Thoracic aorta (tissue), 2 donors: ENCODE results near the gene ANO9. TPM values are rescaled to one million over a fixed set of nuclear protein-coding genes. Genes with fewer than 3 reads are reported as not detected.

ENCODE experiments used
- ATAC-seq: fragments of 150-250 bp; one replicate; pipeline ENCODE4 v1.8.0; 2017; ENCODE audit warnings: low read depth; ENCODE audit not compliant: insufficient number of reproducible peaks, low FRiP score
- DNase-seq: peaks from one replicate; pipeline ENCODE4 v3.0.0-alpha.2; 2020; ENCODE audit warnings: low spot score
- H3K27ac ChIP-seq, 2 donors: fragments of 200-600 bp; sonication (generic); 1 replicate in 1 of 2; 2 replicates in 1 of 2; pipeline ENCODE4 v1.5.1; 2016; ENCODE audit warnings: mild to moderate bottlenecking in 2 of 2, moderate library complexity in 2 of 2
- H3K27me3 ChIP-seq: fragments of 200-600 bp; sonication (generic); replicated peaks from 2 replicates; pipeline ENCODE4 v1.6.0; 2016; ENCODE audit warnings: mild to moderate bottlenecking; ENCODE audit not compliant: insufficient read depth
- H3K36me3 ChIP-seq: fragments of 200-600 bp; sonication (generic); one replicate; pipeline ENCODE4 v1.5.1; 2016
- H3K4me1 ChIP-seq, 2 donors: fragments of 200-600 bp; sonication (generic); 1 replicate in 1 of 2; 2 replicates in 1 of 2; pipeline versions ENCODE4 v1.5.1 to v1.6.0; 2016; ENCODE audit warnings: low read depth in 2 of 2, mild to moderate bottlenecking in 1 of 2; ENCODE audit not compliant: control insufficient read depth in 1 of 2
- H3K4me3 ChIP-seq: fragments of 200-600 bp; sonication (generic); 2 replicates; pipeline ENCODE4 v1.5.1; 2016; ENCODE audit warnings: mild to moderate bottlenecking
- H3K9me3 ChIP-seq: fragments of 200-600 bp; sonication (generic); 2 replicates; pipeline ENCODE4 v1.5.1; 2016
- CTCF ChIP-seq: fragments of 200-600 bp; sonication (generic); IDR thresholded peaks from one replicate; pipeline ENCODE4 v1.5.1; 2019; ENCODE audit warnings: antibody characterized with exemption
- total RNA-seq, 2 donors: library from RNA; depleted of rRNA; stranded (reverse); fragments of >200 nt; gene quantifications; one replicate each; pipeline versions ENCODE4 v1.1.0 to v1.2.3, GENCODE V29; 2016

ANO9 gene
- total RNA-seq, 2 donors from 2014 or later, result 0.68 to 2.7 TPM

- ATAC-seq, result no peak
- Histone ChIP-seq H3K27me3 (no peaks in the 10 kb centered on the region), H3K4me1 (peaks cover 6 to 13% of the 10 kb centered on the region in 2 donors), H3K9me3 (no peaks in the 10 kb centered on the region), H3K4me3 (no peak overlapping the region), H3K36me3 (no peaks in the 10 kb centered on the region), H3K27ac (no peak overlapping the region)
- no peak for DNase-seq
- TF ChIP-seq CTCF, result no peak
Measured at GRCh38 chr11:409008-409599, 32.7 kb downstream of the ANO9 start.

GRCh38 chr11:408154-409007, 33.4 kb downstream of the ANO9 start:
- no peak for DNase-seq
- Histone ChIP-seq H3K27ac (no peak overlapping the region), H3K4me3 (no peak overlapping the region), H3K36me3 (no peaks in the 10 kb centered on the region), H3K9me3 (no peaks in the 10 kb centered on the region), H3K4me1 (peaks cover 6 to 13% of the 10 kb centered on the region in 2 donors), H3K27me3 (no peaks in the 10 kb centered on the region)
- no peak for TF ChIP-seq CTCF
- ATAC-seq, result no peak

DNA sequence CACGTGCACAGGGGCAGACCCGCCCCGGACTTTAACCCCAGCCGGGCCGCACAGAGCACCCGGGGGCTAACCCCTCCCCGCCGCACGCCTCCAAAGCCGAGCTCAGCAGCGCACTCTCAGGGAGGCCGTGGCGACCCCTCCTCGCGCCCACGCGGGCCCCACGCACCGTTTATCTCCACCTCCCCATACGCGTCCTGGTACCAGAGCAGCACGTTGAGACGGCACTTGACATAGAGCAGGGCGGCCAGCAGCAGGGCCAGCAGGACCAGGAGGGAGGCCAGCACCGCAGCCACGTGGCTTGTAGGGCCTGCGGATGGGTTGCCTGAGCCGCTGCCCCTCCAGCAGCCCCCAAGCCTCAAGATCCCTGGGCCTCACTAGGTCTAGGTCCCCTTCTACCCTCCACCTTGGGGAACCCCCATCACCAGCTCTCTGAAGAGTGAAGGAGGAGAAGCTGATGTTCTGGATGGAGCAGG, 34.1 kb downstream of the ANO9 start:
- no peaks in the 10 kb centered on the region for H3K36me3 ChIP-seq
- H3K27me3 ChIP-seq, result no peaks in the 10 kb centered on the region
- peak overlapping the region; percentile 57 for H3K4me3 ChIP-seq
- DNase-seq (no peak), ATAC-seq (no peak)
- no peak overlapping the region for H3K27ac ChIP-seq
- no peaks in the 10 kb centered on the region for H3K9me3 ChIP-seq
- no peak for TF ChIP-seq CTCF
- peaks cover 6 to 13% of the 10 kb centered on the region in 2 donors for H3K4me1 ChIP-seq

GRCh38 chr11:406796-407650, 34.8 kb downstream of the ANO9 start:
- no peaks in the 10 kb centered on the region for H3K27me3 ChIP-seq
- DNase-seq, result no peak
- peak overlapping the region; percentile 86 for H3K4me3 ChIP-seq
- peaks cover 6 to 13% of the 10 kb centered on the region in 2 donors for H3K4me1 ChIP-seq
- H3K9me3 ChIP-seq, result no peaks in the 10 kb centered on the region
- peak overlapping the region in 1 of 2 donors; percentile 26 for H3K27ac ChIP-seq
- ATAC-seq, result peak; percentile 29
- TF ChIP-seq CTCF, result no peak
- no peaks in the 10 kb centered on the region for H3K36me3 ChIP-seq
